Fibroblast of lung (primary cell): ENCODE results near the gene TMEM117. TPM values are rescaled to one million over a fixed set of nuclear protein-coding genes. Genes with fewer than 3 reads are reported as not detected.
"Not testable (repeated sequence)": the region's sequence is repeated elsewhere in the genome, so short reads cannot be mapped to it uniquely, and the experiment has no call there.

Experiments used
- DNase-seq, 2 donors: peaks; one replicate each; pipeline versions ENCODE4 v3.0.0 to v3.0.0-alpha.2; 2010; ENCODE audit warnings: low read depth in 2 of 2
- H2AFZ ChIP-seq: 2 replicates; pipeline ENCODE4 v1.5.1; 2012; ENCODE audit warnings: low read length, control low read depth, inconsistent platforms
- H3K27ac ChIP-seq: 2 replicates; pipeline ENCODE4 v1.5.1; 2011; ENCODE audit warnings: low read length, control low read depth; ENCODE audit not compliant: insufficient read depth
- H3K27me3 ChIP-seq: 2 replicates; pipeline ENCODE4 v1.5.1; 2011; ENCODE audit warnings: mild to moderate bottlenecking, low read length; ENCODE audit not compliant: control insufficient read depth, insufficient read depth
- H3K36me3 ChIP-seq: 2 replicates; pipeline ENCODE4 v1.5.1; 2011; ENCODE audit warnings: low read length; ENCODE audit not compliant: control insufficient read depth, insufficient read depth
- H3K4me1 ChIP-seq: 2 replicates; pipeline ENCODE4 v1.5.1; 2011; ENCODE audit warnings: low read length; ENCODE audit not compliant: control insufficient read depth, insufficient read depth; ENCODE audit errors: extremely low read depth
- H3K4me2 ChIP-seq: 2 replicates; pipeline ENCODE4 v1.5.1; 2011; ENCODE audit warnings: low read length, control low read depth; ENCODE audit not compliant: insufficient read depth; ENCODE audit errors: extremely low read depth
- H3K4me3 ChIP-seq, 4 experiments: fragments of 200-600 bp in 1 of 4; sonication (generic) in 1 of 4; replicated peaks in 1 of 4; 2 replicates each; pipeline ENCODE4 v1.5.1; 2011 to 2016; ENCODE audit warnings: low read length in 4 of 4, low read depth in 3 of 4, mild to moderate bottlenecking in 3 of 4, control low read depth in 2 of 4, inconsistent platforms in 1 of 4, mixed read lengths in 1 of 4; ENCODE audit not compliant: insufficient read depth in 1 of 4; ENCODE audit errors: control extremely low read depth in 1 of 4
- H3K79me2 ChIP-seq: 2 replicates; pipeline ENCODE4 v1.5.1; 2012; ENCODE audit warnings: mild to moderate bottlenecking, low read length, inconsistent platforms; ENCODE audit not compliant: control insufficient read depth, insufficient read depth
- H3K9ac ChIP-seq: 2 replicates; pipeline ENCODE4 v1.5.1; 2011; ENCODE audit warnings: mild to moderate bottlenecking, low read length, control low read depth; ENCODE audit not compliant: insufficient read depth
- H3K9me3 ChIP-seq: 2 replicates; pipeline ENCODE4 v1.5.1; 2012; ENCODE audit warnings: low read depth, low read length; ENCODE audit not compliant: control insufficient read depth, insufficient read depth
- H4K20me1 ChIP-seq: 2 replicates; pipeline ENCODE4 v1.5.1; 2011; ENCODE audit warnings: low read length; ENCODE audit not compliant: control insufficient read depth, insufficient read depth; ENCODE audit errors: extremely low read depth
- EZH2 ChIP-seq: IDR thresholded peaks from 2 replicates; pipeline ENCODE4 v1.5.1; 2012; ENCODE audit warnings: low read length, control low read depth, mild to moderate bottlenecking; ENCODE audit errors: missing control alignments
- polyA plus RNA-seq, 2 donors: library from polyadenylated mRNA; depleted of rRNA in 1 of 2; stranded (reverse) in 1 of 2; unstranded in 1 of 2; fragments of >200 nt; gene quantifications; 2 replicates each; pipeline ENCODE4 v1.2.1, GENCODE V29; 2011 to 2012; ENCODE audit warnings: missing spikeins in 1 of 2
- total RNA-seq: library from RNA; depleted of rRNA; stranded (reverse); fragments of >200 nt; gene quantifications from 2 replicates; pipeline ENCODE4 v1.2.1, GENCODE V29; 2014
- TF ChIP-seq, protein P1 (sequence below), 2 donors: IDR thresholded peaks in 1 of 2; conservative IDR thresholded peaks in 1 of 2; 1 replicate in 1 of 2; 2 replicates in 1 of 2; pipeline ENCODE4 v1.5.1; 2011 to 2012; ENCODE audit warnings: low read length in 2 of 2, control low read depth in 1 of 2, inconsistent platforms in 1 of 2, low read depth in 1 of 2, mild to moderate bottlenecking in 1 of 2

The TMEM117 gene
- total and polyA plus RNA-seq, 2 donors (not counting 1 experiment from before 2014, with no cell fraction given) = 7.6 to 7.8 TPM

DNA sequence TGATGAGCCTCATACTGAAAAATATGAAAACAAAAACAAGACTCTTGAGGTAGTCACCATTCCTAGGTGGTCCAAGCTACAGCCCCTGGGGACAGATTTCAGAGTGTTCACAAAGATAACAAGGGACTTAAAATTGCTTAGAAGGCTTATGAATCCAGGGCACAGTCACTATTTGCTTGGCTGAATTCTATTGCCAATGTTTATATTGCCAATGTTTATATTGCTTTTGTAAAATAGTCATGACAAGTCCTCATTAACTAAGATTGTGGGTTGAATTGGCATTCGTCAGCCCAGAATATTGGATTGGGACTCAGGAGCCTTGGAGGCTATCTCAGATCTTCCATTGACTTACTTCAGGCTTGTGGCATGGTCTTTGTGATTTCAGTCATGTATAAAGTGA is 6.4 kb downstream of the TMEM117 start:
- Histone ChIP-seq H2AFZ (no peak overlapping the region), H4K20me1 (no peaks in the 10 kb centered on the region), H3K4me1 (no peaks in the 10 kb centered on the region), H3K4me2 (no peak overlapping the region), H3K36me3 (no peaks in the 10 kb centered on the region), H3K4me3 (no peak overlapping the region), H3K9me3 (no peaks in the 10 kb centered on the region), H3K27ac (no peak overlapping the region), H3K27me3 (no peaks in the 10 kb centered on the region), H3K79me2 (no peaks in the 10 kb centered on the region), H3K9ac (no peak overlapping the region)
- DNase-seq = no peak
- no peak for TF ChIP-seq EZH2
- TF ChIP-seq, protein P1, sequence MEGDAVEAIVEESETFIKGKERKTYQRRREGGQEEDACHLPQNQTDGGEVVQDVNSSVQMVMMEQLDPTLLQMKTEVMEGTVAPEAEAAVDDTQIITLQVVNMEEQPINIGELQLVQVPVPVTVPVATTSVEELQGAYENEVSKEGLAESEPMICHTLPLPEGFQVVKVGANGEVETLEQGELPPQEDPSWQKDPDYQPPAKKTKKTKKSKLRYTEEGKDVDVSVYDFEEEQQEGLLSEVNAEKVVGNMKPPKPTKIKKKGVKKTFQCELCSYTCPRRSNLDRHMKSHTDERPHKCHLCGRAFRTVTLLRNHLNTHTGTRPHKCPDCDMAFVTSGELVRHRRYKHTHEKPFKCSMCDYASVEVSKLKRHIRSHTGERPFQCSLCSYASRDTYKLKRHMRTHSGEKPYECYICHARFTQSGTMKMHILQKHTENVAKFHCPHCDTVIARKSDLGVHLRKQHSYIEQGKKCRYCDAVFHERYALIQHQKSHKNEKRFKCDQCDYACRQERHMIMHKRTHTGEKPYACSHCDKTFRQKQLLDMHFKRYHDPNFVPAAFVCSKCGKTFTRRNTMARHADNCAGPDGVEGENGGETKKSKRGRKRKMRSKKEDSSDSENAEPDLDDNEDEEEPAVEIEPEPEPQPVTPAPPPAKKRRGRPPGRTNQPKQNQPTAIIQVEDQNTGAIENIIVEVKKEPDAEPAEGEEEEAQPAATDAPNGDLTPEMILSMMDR (conservative IDR thresholded peaks at IDR 0.05 in 1 of 2, IDR thresholded peaks at IDR 0.05 in 1 of 2; ENCODE audit: low read depth in 1 of 2, low read length in 2 of 2) = no peak

DNA sequence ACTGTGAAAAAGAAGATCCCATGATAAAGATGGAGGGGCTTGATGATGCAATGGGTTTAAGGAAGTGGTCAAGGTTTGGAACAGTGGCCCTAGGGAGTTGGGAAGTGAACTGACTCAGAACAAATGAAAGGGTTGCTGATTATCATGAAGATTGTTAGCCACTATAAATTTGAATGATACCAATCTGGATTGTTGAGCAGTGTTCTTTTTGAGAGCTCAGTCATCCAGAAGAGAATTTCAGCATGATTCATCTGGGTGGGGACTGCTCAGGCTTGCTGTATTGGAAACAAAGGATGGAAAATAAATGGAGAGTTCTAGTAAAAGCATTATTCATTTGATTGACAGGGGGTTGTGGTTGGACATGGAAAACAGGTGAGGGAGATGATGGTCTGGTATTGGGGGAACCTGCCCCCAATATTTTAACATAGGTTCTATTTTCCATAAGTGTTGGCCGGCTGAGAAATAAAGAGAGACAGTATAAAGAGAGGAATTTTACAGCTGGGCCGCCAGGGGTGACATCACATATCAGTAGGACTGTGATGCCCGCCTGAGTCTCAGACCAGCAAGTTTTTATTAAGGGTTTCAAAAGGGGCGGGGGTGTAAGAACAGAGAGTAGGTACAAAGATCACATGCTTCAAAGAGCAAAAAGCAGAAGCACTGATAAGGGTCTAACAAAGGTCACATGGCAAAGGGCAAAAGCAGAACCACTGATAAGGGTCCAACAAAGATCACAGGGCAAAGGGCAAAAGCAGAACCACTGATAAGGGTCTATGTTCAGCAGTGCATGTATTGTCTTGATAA is 11.7 kb downstream of the TMEM117 start:
- not testable (repeated sequence) for H3K4me3 ChIP-seq, H3K27me3 ChIP-seq, H3K9ac ChIP-seq, H3K27ac ChIP-seq, H3K4me1 ChIP-seq, H3K79me2 ChIP-seq, H2AFZ ChIP-seq, H3K4me2 ChIP-seq, H3K9me3 ChIP-seq, H4K20me1 ChIP-seq, H3K36me3 ChIP-seq
- peak; percentile 27 to 81 for DNase-seq

DNA sequence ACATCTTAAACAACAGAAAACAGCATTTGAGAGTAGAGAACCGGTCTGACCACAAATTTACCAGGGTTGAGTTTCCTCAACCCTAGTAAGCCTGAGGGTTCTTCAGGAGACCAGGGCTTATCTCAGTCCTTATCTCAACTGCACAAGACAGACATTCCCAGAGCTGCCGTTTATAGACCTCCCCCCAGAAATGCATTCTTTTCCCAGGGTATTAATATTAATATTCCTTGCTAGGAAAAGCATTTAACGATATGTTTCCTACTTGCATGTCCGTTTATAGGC is 12.3 kb downstream of the TMEM117 start:
- Histone ChIP-seq H3K4me3 (no peak overlapping the region), H3K4me2 (no peak overlapping the region), H3K27ac (no peak overlapping the region), H3K9ac (no peak overlapping the region), H3K4me1 (no peaks in the 10 kb centered on the region), H3K9me3 (no peaks in the 10 kb centered on the region), H2AFZ (no peak overlapping the region), H3K27me3 (no peaks in the 10 kb centered on the region), H3K36me3 (no peaks in the 10 kb centered on the region), H4K20me1 (no peaks in the 10 kb centered on the region), H3K79me2 (no peaks in the 10 kb centered on the region)
- TF ChIP-seq, protein P1 (conservative IDR thresholded peaks at IDR 0.05 in 1 of 2, IDR thresholded peaks at IDR 0.05 in 1 of 2; ENCODE audit: low read depth in 1 of 2, low read length in 2 of 2) = no peak
- no peak for TF ChIP-seq EZH2
- DNase-seq = no peak
